Hematopoietic multipotent progenitor cell (in vitro differentiated cells): ENCODE results near the gene KDF1. TPM values are rescaled to one million over a fixed set of nuclear protein-coding genes. Genes with fewer than 3 reads are reported as not detected.
"Not testable (repeated sequence)": the region's sequence is repeated elsewhere in the genome, so short reads cannot be mapped to it uniquely, and the experiment has no call there.

Source experiments
- DNase-seq, 3 donors: peaks; one replicate each; pipeline ENCODE4 v3.0.0-alpha.2; 2011 to 2015; ENCODE audit warnings: low read depth in 2 of 3, low spot score in 2 of 3
- total RNA-seq: library from RNA; depleted of rRNA; stranded (reverse); fragments of >200 nt; gene quantifications from one replicate; pipeline ENCODE4 v1.2.3, GENCODE V29; 2012

The KDF1 gene
- total RNA-seq, 1 donor, result under 0.01 TPM

DNA sequence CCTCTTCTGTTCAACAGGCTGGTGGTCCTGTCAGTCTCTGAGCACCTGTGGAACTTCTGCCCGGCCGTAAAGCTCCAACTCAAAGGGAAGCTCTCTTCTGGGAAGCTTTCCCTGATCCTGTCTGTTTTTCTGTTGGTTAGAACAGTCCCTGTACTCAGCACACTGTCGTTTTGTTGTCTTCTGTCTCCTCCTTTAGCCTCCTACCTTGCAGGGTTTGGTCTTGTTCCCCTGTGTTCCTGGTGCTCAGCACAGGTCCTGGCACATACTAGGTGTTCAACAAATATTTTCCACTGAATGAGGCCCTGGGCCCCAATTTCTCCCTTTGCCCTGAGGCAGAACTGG is 328 bp upstream of the KDF1 start:
- DNase-seq, result no peak

- no peak for DNase-seq
Measured at GRCh38 chr1:26959270-26959669, 998 bp downstream of the KDF1 start.

GRCh38 chr1:26957306-26957705 is 3.0 kb downstream of the KDF1 start:
- DNase-seq, result no peak

DNA sequence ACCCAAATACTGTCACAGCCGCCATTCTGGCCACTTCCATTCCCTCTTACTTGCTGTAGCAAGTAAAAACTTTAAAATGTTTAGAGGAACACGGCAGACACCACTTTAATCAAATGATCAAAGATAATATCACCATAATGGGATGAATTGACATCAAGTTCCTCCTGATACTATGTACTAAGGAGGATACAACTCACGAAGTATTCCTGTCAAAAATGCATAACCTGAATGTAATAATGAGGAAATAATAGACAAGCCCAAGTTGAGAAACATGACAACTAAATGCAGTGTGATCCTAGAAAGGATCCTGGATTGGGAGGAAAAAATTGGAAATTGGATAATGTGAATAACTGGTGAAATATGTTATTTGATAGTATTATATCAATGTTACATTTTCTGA is 3.9 kb downstream of the KDF1 start:
- DNase-seq, result no peak

DNA sequence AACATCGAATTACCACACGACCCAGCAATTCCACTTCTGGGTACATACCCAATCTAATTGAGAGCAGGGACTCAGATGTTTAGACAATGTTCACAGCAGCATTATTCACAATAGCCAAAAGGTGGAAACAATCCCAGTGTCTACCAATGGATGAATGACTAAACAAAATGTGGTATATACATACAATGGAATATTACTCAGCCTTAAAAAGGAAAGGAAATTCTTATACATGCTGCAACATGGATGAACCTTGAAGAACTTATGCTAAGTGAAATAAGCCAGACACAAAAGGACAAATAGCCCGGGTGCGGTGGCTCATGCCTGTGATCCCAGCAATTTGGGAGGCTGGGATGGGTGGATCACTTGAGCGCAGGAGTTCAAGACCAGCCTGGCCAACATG is 6.9 kb downstream of the KDF1 start:
- DNase-seq, result no peak

- no peak for DNase-seq
Measured at GRCh38 chr1:26951821-26952497, 8.3 kb downstream of the KDF1 start.

- DNase-seq, result no peak
Measured at GRCh38 chr1:26951216-26951615, 9.1 kb downstream of the KDF1 start.

GRCh38 chr1:26950602-26951001 is 9.7 kb downstream of the KDF1 start:
- no peak for DNase-seq

DNA sequence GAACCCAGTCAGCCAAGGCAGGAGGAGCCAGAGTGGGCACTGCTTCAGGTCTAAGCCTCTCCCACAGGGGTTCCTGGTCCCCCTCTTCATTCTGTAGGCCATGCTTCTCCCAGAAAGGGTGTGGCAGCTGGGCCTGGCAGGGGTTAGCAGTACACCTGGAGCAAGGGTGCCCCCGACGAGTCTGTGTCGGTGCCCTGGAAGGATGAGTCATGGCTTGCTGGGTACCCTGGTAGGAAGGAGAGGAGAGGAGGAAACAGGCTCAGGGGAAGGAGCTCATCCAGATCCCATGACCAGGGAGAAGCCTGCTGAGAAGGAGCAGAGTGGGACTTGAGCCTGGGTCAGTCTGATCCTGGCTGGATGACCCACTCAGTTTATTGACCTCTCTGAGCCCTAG is 10.3 kb downstream of the KDF1 start:
- DNase-seq, result no peak

DNA sequence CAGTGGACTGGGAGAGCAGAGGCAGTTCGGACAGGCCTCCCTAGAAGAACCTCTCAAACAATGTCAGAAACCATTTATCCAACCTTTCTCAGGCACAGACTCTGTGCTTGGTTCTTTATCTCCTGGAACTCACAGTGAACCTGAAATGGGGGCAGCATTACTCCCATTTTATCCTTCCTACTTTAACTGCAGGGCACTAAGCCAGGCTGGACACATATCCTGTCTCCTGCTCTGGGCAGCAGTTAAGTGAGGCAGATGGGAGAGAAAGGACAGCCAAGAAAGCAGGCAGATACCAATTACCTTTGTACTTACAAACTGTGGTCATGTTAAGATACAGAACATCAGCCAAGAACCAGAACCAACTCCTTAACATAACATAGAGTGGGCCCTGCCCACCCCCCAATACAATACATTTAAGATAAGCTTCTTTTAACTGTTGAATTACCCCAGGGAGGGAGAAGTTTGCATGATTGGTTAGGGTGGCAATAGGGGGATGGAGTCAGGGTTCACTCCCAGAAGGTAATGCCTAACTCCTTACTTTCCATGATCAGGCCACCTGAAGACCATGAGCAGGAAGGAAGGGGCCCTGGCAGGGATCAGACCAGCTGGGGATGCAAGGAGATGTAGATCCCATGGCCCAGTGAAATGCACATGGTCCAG is 10.9 kb downstream of the KDF1 start:
- DNase-seq, result no peak

DNA sequence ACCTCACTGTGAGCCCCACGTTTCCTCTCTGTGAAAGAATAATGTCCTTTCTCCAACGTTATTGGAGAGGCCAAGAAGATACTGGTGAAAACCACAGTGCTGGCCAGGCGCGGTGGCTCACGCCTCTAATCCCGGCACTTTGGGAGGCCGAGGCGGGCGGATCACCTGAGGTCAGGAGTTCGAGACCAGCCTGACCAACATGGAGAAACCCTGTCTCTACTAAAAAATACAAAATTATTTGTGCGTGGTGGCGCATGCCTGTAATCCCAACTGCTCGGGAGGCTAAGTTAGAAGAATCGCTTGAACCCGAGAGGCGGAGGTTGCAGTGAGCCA is 11.6 kb downstream of the KDF1 start:
- DNase-seq, result not testable (repeated sequence)

DNA sequence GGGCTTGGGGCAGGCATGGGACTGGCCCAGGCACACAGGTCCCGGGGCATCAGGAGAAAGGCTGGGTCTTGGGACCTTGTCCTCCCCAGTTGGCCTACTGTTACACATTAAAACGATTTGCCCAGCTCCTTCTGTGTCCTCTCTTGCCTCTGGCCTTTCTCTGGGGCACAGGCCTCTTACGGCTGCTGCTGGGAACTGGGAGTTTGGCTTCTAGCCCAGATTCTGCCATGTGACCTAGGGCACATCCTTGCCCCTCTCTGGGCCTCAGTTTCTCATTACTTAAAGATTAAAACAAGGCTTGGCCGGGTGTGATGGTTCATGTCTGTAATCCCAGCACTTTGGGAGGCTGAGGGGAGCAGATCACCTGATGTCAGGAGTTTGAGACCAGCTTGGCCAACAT is 14.0 kb downstream of the KDF1 start:
- no peak for DNase-seq

- DNase-seq, result no peak
Measured at GRCh38 chr1:26945728-26946127, 14.5 kb downstream of the KDF1 start.

DNA sequence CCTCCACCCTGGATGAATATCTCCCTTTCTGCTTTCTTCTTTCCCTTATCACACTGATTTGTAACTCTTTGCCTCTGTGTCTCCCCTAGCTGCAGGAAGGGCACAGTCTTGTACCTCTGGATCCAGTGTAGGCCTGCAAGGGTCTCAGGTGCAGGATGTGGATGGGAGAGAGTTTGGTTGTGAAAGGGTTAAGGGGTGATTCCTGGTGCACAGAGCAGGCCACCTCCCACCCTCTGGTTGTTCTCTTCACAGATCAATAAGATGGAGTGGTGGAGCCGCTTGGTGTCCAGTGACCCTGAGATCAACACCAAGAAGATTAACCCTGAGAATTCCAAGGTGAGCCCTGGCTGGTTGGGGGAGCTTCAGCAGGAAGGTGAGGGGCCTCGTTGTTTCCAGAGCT is 15.1 kb downstream of the KDF1 start:
- DNase-seq, result no peak

- DNase-seq, result no peak
Measured at GRCh38 chr1:26942656-26943055, 17.6 kb downstream of the KDF1 start.

DNA sequence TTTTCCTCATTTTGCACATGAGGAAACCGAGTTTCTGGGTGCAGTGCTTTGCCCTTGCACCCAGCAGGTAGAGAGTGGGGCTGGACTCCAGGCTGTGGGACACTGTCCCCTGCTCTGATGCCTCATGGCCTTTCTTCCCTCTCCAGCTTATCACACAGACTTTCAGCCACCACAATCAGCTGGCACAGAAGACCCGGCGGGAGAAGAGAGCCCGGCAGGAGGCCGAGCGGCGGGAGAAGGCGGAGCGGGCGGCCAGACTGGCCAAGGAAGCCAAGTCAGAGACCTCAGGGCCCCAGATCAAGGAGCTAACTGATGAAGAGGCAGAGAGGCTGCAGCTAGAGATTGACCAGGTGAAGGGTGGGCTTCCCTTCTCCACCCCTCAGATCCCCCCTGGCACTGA is 19.0 kb downstream of the KDF1 start:
- DNase-seq, result no peak

DNA sequence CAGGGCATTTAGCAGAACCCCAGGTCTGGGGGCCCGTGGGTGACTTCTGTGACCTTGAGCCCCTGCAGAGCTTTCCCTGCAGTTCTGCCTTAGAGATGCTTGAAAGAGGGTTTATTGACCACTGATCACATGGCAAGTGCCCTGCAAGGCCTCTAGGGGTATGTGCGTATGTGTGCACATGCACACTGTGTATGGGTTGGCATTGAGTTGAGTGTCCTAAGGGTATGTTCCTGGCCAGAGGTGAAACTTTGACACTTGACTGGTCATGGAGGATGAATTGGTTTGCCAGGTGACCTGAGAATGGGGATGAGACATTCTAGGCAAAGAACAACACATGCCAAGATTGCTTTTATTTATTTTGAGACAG is 21.6 kb downstream of the KDF1 start:
- no peak for DNase-seq

DNA sequence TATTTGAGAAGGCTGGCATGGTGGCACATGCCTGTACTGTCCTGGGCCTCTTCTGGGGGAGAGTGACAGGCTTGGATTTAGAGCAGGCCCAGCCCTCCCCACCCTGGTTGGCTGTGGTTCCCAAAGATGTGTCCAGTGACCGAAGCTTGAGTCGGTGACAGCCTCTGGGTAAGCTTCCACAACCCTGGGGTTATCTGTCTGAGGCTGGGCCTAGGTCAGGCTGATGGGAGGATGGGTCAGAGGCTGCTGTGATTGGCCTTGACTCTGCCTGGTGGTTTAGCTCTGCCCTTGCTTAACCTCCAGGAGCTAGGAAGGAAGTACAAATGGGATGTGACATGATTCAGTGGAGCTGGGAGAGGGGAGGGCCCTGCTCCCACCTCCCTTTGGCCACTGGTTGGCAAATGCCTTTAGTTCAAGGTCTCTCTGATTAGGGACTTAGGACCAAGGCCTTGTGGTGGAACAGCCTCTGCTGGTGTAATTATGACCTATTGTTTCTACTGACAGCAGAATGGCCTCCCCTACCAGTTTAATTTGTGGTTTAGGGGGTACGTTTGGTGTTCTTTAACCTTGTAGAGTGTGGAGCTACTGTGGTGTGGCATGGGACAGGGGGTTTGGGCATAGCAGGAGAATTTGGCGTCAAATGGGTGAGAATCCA is 22.1 kb downstream of the KDF1 start:
- no peak for DNase-seq

DNA sequence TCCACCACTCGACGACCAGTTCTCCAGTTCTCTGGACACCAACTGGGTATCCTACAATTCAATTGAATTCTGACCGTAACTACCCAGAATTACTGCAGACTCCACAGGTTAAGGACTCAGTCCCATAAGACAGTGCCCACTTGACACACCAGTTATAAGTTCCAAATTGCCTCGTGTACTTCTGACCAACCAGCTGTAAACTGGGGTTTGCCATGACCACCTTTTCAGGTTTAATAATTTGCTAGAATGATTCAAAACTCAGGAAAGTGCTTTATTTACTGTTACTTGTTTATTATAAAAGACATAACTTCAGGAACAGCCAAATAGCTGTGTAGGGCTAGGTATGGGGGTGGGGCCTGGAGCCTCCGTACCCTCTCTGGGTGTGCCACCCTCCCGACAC is 23.4 kb downstream of the KDF1 start:
- no peak for DNase-seq

GRCh38 chr1:26932531-26932930 is 27.7 kb downstream of the KDF1 start:
- no peak for DNase-seq

DNA sequence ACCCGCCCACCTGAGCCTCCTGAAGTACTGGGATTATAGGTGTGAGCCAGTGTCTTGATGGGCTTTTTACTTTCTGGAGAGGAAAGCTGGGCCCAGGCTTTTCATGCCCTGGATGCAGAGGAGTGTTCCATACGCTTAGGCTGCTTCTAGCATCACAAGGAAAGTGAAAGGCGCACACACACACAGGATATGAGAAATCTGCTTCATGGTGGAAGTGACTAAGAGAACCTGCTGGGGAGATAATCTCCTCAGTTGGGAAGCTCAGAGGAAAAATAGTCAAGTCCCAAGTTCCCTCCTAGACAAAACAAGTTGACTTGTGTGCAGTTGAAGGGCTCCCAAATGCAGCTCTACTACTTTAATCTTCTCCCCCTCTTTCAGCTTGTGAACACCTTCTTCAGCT is 36.6 kb downstream of the KDF1 start:
- no peak for DNase-seq

- no peak for DNase-seq
Measured at GRCh38 chr1:26922901-26923300, 37.4 kb downstream of the KDF1 start.

DNA sequence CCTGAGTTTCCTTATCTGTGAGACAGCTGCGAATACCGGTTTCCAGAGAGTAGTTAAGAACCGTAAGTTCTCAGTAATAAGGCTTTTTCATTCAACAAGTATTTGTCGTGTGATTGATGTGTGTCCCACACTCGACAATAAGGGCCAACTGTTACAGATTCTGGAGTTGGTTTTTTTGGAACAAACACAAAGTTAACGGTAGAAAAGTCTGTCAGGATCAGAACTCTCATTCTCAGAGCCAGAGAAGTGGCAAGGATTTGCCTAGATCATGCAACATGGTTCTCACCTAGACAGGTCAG is 37.9 kb downstream of the KDF1 start:
- no peak for DNase-seq
